ENCODE measurements around the gene GPR78. TPM values are rescaled to one million over a fixed set of nuclear protein-coding genes. Genes with fewer than 3 reads are reported as not detected.
A peak's percentile ranks its signal among the peaks of the same experiment; 100 is the strongest.

Gene GPR78
- total and polyA plus RNA-seq, 2 donors (not counting 1 experiment from before 2014, with no cell fraction given), result 0.20 to 0.33 TPM

DNA sequence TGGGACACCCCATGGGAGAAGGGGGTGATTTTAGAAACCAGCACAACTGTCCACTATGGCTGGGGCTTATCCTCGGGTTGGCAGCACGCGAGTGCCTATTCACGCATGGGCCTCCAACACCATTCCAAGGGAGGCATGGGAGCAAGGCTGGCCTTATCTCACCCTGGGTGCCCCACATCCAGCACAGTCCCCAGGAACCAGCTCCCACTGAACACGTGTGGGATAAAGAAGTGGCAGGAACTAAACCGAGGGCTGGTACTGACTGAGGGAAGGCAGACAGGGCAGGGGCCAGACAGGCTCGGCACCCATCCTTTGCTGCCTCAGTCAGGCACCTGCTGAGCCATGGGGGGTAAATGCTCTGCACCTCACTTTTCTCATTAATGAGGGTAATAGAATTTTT, 43.7 kb upstream of the GPR78 start:
- H3K27ac ChIP-seq (ENCODE audit: insufficient read depth, low read length), result no peak overlapping the region

GRCh38 chr4:8537041-8537461, 43.1 kb upstream of the GPR78 start:
- Histone ChIP-seq H2AFZ (ENCODE audit: low read length) (no peak overlapping the region), H4K20me1 (ENCODE audit: control insufficient read depth, extremely low read depth, insufficient read depth, low read length) (no peaks in the 10 kb centered on the region), H3K36me3 (ENCODE audit: control insufficient read depth, insufficient read depth, low read length) (no peaks in the 10 kb centered on the region), H3K4me3 (replicated peaks in 1 of 4; ENCODE audit: control extremely low read depth in 1 of 4, insufficient read depth in 1 of 4, low read depth in 3 of 4, low read length in 4 of 4) (no peak overlapping the region), H3K4me2 (ENCODE audit: extremely low read depth, insufficient read depth, low read length) (peak overlapping the region; percentile 17), H3K27ac (ENCODE audit: insufficient read depth, low read length) (no peak overlapping the region), H3K9me3 (ENCODE audit: control insufficient read depth, insufficient read depth, low read depth, low read length) (no peaks in the 10 kb centered on the region), H3K79me2 (ENCODE audit: control insufficient read depth, insufficient read depth, low read length) (no peaks in the 10 kb centered on the region), H3K27me3 (ENCODE audit: control insufficient read depth, insufficient read depth, low read length) (no peaks in the 10 kb centered on the region), H3K4me1 (ENCODE audit: control insufficient read depth, extremely low read depth, insufficient read depth, low read length) (peaks cover 7% of the 10 kb centered on the region), H3K9ac (ENCODE audit: insufficient read depth, low read length) (no peak overlapping the region)
- no peak for TF ChIP-seq CTCF (conservative IDR thresholded peaks at IDR 0.05 in 1 of 2, IDR thresholded peaks at IDR 0.05 in 1 of 2; ENCODE audit: low read depth in 1 of 2, low read length in 2 of 2)
- no peak for TF ChIP-seq EZH2 (IDR thresholded peaks at IDR 0.05; ENCODE audit: low read length, missing control alignments)
- DNase-seq (ENCODE audit: low read depth in 2 of 2), result peak; percentile 79 to 81

More for the DNA sequence above, 43.7 kb upstream of the GPR78 start:
- Histone ChIP-seq H3K36me3 (ENCODE audit: control insufficient read depth, insufficient read depth, low read length) (no peaks in the 10 kb centered on the region), H3K9ac (ENCODE audit: insufficient read depth, low read length) (no peak overlapping the region), H4K20me1 (ENCODE audit: control insufficient read depth, extremely low read depth, insufficient read depth, low read length) (no peaks in the 10 kb centered on the region), H2AFZ (ENCODE audit: low read length) (no peak overlapping the region), H3K4me2 (ENCODE audit: extremely low read depth, insufficient read depth, low read length) (no peak overlapping the region), H3K4me1 (ENCODE audit: control insufficient read depth, extremely low read depth, insufficient read depth, low read length) (peaks cover 7% of the 10 kb centered on the region), H3K79me2 (ENCODE audit: control insufficient read depth, insufficient read depth, low read length) (no peaks in the 10 kb centered on the region), H3K9me3 (ENCODE audit: control insufficient read depth, insufficient read depth, low read depth, low read length) (no peaks in the 10 kb centered on the region), H3K27me3 (ENCODE audit: control insufficient read depth, insufficient read depth, low read length) (no peaks in the 10 kb centered on the region), H3K4me3 (replicated peaks in 1 of 4; ENCODE audit: control extremely low read depth in 1 of 4, insufficient read depth in 1 of 4, low read depth in 3 of 4, low read length in 4 of 4) (no peak overlapping the region)
- DNase-seq (ENCODE audit: low read depth in 2 of 2), result no peak
- TF ChIP-seq CTCF (conservative IDR thresholded peaks at IDR 0.05 in 1 of 2, IDR thresholded peaks at IDR 0.05 in 1 of 2; ENCODE audit: low read depth in 1 of 2, low read length in 2 of 2) (no peak), EZH2 (IDR thresholded peaks at IDR 0.05; ENCODE audit: low read length, missing control alignments) (no peak)

- H2AFZ ChIP-seq (ENCODE audit: low read length), result no peak overlapping the region
- H3K4me1 ChIP-seq (ENCODE audit: control insufficient read depth, extremely low read depth, insufficient read depth, low read length), result peaks cover 7% of the 10 kb centered on the region
Observed at GRCh38 chr4:8538076-8538702, 42.0 kb upstream of the GPR78 start.

More at GRCh38 chr4:8538076-8538702, 42.0 kb upstream of the GPR78 start:
- no peaks in the 10 kb centered on the region for H3K79me2 ChIP-seq (ENCODE audit: control insufficient read depth, insufficient read depth, low read length)
- no peak for TF ChIP-seq EZH2 (IDR thresholded peaks at IDR 0.05; ENCODE audit: low read length, missing control alignments)
- TF ChIP-seq CTCF (conservative IDR thresholded peaks at IDR 0.05 in 1 of 2, IDR thresholded peaks at IDR 0.05 in 1 of 2; ENCODE audit: low read depth in 1 of 2, low read length in 2 of 2), result no peak
- no peak overlapping the region for H3K27ac ChIP-seq (ENCODE audit: insufficient read depth, low read length)
- no peak overlapping the region for H3K4me2 ChIP-seq (ENCODE audit: extremely low read depth, insufficient read depth, low read length)
- DNase-seq (ENCODE audit: low read depth in 2 of 2), result no peak
- no peaks in the 10 kb centered on the region for H3K27me3 ChIP-seq (ENCODE audit: control insufficient read depth, insufficient read depth, low read length)
- H4K20me1 ChIP-seq (ENCODE audit: control insufficient read depth, extremely low read depth, insufficient read depth, low read length), result no peaks in the 10 kb centered on the region
- no peaks in the 10 kb centered on the region for H3K9me3 ChIP-seq (ENCODE audit: control insufficient read depth, insufficient read depth, low read depth, low read length)
- no peaks in the 10 kb centered on the region for H3K36me3 ChIP-seq (ENCODE audit: control insufficient read depth, insufficient read depth, low read length)
- H3K4me3 ChIP-seq (replicated peaks in 1 of 4; ENCODE audit: control extremely low read depth in 1 of 4, insufficient read depth in 1 of 4, low read depth in 3 of 4, low read length in 4 of 4), result no peak overlapping the region
- no peak overlapping the region for H3K9ac ChIP-seq (ENCODE audit: insufficient read depth, low read length)

All from fibroblast of lung (primary cell).